GM12878 (cell line): Measurements from ENCODE around the gene CCDC9. TPM values are rescaled to one million over a fixed set of nuclear protein-coding genes. Genes with fewer than 3 reads are reported as not detected.

Experiments used
- BACH1 ChIP-seq: fragments of 450-650 bp; IDR thresholded peaks from 2 replicates; pipeline ENCODE4 v1.6.1; 2017; ENCODE audit warnings: mild to moderate bottlenecking, borderline replicate concordance
- CBFB ChIP-seq: IDR thresholded peaks from 2 replicates; pipeline ENCODE4 v1.6.1; 2016; ENCODE audit warnings: antibody characterized with exemption, low read depth
- CEBPB ChIP-seq, 2 experiments: fragments of 150-350 bp in 1 of 2; IDR thresholded peaks; 2 replicates each; pipeline ENCODE4 v1.6.1; 2012 to 2014; ENCODE audit warnings: low read depth in 2 of 2, low read length in 2 of 2, borderline replicate concordance in 1 of 2, inconsistent platforms in 1 of 2
- CHD2 ChIP-seq: IDR thresholded peaks from 2 replicates; pipeline ENCODE4 v1.6.1; 2011; ENCODE audit warnings: low read depth, low read length, improper control_type of control experiment, borderline replicate concordance
- E2F4 ChIP-seq: IDR thresholded peaks from 2 replicates; pipeline ENCODE4 v1.6.1; 2012; ENCODE audit warnings: low read depth, low read length, improper control_type of control experiment
- HCFC1 ChIP-seq: fragments of 150-350 bp; IDR thresholded peaks from 2 replicates; pipeline ENCODE4 v1.6.1; 2014; ENCODE audit warnings: low read length
- KDM1A ChIP-seq: fragments of 200-600 bp; sonication (generic); IDR thresholded peaks from 2 replicates; pipeline ENCODE4 v1.6.1; 2016; ENCODE audit warnings: borderline replicate concordance
- MEF2A ChIP-seq: IDR thresholded peaks from 2 replicates; pipeline ENCODE4 v1.6.1; 2011; ENCODE audit warnings: low read depth, mild to moderate bottlenecking, low read length, moderate library complexity; ENCODE audit not compliant: insufficient read depth
- POLR2AphosphoS5 ChIP-seq: IDR thresholded peaks from 2 replicates; pipeline ENCODE4 v1.6.1; 2011; ENCODE audit warnings: mild to moderate bottlenecking, low read length, inconsistent platforms
- POU2F2 ChIP-seq: IDR thresholded peaks from 3 replicates; pipeline ENCODE4 v1.6.1; 2011; ENCODE audit warnings: low read depth, mild to moderate bottlenecking, low read length, borderline replicate concordance
- ZBED1 ChIP-seq: IDR thresholded peaks from 2 replicates; pipeline ENCODE4 v1.6.1; 2016; ENCODE audit warnings: borderline replicate concordance
- ZBTB11 ChIP-seq: fragments of 450-650 bp; formaldehyde crosslinking; IDR thresholded peaks from 2 replicates; pipeline ENCODE4 v1.5.0; 2022; ENCODE audit warnings: mild to moderate bottlenecking, missing genetic modification characterization
- ZNF24 ChIP-seq: fragments of 450-650 bp; IDR thresholded peaks from 2 replicates; pipeline ENCODE4 v1.6.1; 2017; ENCODE audit warnings: antibody characterized with exemption, mild to moderate bottlenecking
- polyA plus RNA-seq, 11 experiments: library from polyadenylated mRNA; depleted of rRNA in 4 of 11; unstranded in 6 of 11; stranded (reverse) in 5 of 11; fragments of >200 nt; fragmentation: Nextera tagmentation in 4 of 11; fragmentation: Illumina TruSeq in 1 of 11; extraction: Ambion mirVana in 4 of 11; extraction: Trizol in 1 of 11; gene quantifications; 1 replicate in 1 of 11; 2 replicates in 10 of 11; pipeline versions ENCODE4 v1.2.1 to v1.2.3, GENCODE V29; 2011 to 2016; ENCODE audit warnings: inconsistent platforms in 2 of 11, missing spikeins in 2 of 11, low read depth in 1 of 11
- total RNA-seq, 4 experiments: library from RNA; depleted of rRNA in 3 of 4; stranded (reverse); fragments of >200 nt in 3 of 4; fragmentation: Illumina TruSeq in 1 of 4; extraction: Trizol in 1 of 4; gene quantifications; 2 replicates each; pipeline versions ENCODE4 v1.2.1 to v1.2.3, GENCODE V29; 2013 to 2021
- TF ChIP-seq, protein P1 (sequence below): fragments of 450-650 bp; IDR thresholded peaks from 2 replicates; pipeline ENCODE4 v1.6.1; 2017; ENCODE audit warnings: mild to moderate bottlenecking, moderate library complexity
- TF ChIP-seq, protein P2 (sequence below): IDR thresholded peaks from 2 replicates; pipeline ENCODE4 v1.6.1; 2011; ENCODE audit warnings: borderline replicate concordance, low read depth, mild to moderate bottlenecking, moderate library complexity, low read length; ENCODE audit not compliant: insufficient read depth, poor library complexity, severe bottlenecking

The CCDC9 gene
- total and polyA plus RNA-seq, 10 of the 15 experiments (the other 5 are each of a cell fraction or from before 2014, with no cell fraction given) = 0.18 to 17.5 (median 7.1) TPM; not detected in 1

DNA sequence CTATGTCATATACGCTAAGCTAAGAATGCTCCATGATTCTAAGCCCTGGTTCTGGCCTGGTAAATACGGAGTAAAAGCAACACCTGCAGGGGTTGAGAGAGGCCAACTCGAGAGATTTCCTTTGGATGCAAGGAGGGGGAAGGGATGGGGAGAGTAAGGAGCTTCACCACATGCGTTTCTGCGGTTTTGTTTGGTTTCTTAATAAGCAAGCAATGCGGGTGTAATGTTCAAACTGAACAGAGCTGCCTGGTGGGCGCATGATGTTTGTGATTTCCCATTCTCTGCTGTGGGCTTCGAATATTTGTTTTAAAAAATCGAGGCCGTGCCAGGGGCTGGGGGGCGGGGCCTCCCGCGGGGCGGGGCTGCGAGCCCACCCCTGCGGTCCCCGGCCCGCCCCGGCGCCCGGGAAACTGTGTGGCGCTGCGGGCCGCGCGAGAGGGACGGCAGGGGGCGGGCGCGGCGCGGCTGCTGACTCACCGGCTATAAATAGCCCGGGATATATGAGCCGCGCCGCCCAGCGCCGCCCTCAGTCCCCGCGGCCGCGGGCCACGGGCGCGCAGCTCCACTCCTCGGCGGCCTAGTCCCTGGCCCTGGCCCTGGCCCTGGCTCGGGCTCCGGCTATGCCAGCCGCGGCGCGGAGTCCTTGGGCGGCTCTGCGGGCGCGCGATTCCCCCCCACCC is 30.4 kb upstream of the CCDC9 start (continued):
- TF ChIP-seq MEF2A (peak; percentile 93), ZBTB11 (no peak; the same call in 1 of the 2 replicates), E2F4 (0 out of 2 replicates have a peak, but pooled peaks have one; percentile 11), CHD2 (peak; percentile 65; the same call in 1 of the 2 replicates), ZBED1 (peak; percentile 74; the same call in 1 of the 2 replicates), BACH1 (peak; percentile 98), HCFC1 (peak; percentile 56; the same call in 1 of the 2 replicates), POU2F2 (peak; percentile 99), CBFB (peak; percentile 58; the same call in 1 of the 2 replicates), CEBPB (IDR thresholded peaks at IDR 0.05; ENCODE audit: borderline replicate concordance in 1 of 2, low read depth in 2 of 2, low read length in 2 of 2) (no peak), ZNF24 (peak; percentile 68; the same call in 1 of the 2 replicates), POLR2AphosphoS5 (peak; percentile 99), KDM1A (no peak)
- TF ChIP-seq, protein P1, sequence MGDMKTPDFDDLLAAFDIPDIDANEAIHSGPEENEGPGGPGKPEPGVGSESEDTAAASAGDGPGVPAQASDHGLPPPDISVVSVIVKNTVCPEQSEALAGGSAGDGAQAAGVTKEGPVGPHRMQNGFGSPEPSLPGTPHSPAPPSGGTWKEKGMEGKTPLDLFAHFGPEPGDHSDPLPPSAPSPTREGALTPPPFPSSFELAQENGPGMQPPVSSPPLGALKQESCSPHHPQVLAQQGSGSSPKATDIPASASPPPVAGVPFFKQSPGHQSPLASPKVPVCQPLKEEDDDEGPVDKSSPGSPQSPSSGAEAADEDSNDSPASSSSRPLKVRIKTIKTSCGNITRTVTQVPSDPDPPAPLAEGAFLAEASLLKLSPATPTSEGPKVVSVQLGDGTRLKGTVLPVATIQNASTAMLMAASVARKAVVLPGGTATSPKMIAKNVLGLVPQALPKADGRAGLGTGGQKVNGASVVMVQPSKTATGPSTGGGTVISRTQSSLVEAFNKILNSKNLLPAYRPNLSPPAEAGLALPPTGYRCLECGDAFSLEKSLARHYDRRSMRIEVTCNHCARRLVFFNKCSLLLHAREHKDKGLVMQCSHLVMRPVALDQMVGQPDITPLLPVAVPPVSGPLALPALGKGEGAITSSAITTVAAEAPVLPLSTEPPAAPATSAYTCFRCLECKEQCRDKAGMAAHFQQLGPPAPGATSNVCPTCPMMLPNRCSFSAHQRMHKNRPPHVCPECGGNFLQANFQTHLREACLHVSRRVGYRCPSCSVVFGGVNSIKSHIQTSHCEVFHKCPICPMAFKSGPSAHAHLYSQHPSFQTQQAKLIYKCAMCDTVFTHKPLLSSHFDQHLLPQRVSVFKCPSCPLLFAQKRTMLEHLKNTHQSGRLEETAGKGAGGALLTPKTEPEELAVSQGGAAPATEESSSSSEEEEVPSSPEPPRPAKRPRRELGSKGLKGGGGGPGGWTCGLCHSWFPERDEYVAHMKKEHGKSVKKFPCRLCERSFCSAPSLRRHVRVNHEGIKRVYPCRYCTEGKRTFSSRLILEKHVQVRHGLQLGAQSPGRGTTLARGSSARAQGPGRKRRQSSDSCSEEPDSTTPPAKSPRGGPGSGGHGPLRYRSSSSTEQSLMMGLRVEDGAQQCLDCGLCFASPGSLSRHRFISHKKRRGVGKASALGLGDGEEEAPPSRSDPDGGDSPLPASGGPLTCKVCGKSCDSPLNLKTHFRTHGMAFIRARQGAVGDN = peak; percentile 99
- TF ChIP-seq, protein P2, sequence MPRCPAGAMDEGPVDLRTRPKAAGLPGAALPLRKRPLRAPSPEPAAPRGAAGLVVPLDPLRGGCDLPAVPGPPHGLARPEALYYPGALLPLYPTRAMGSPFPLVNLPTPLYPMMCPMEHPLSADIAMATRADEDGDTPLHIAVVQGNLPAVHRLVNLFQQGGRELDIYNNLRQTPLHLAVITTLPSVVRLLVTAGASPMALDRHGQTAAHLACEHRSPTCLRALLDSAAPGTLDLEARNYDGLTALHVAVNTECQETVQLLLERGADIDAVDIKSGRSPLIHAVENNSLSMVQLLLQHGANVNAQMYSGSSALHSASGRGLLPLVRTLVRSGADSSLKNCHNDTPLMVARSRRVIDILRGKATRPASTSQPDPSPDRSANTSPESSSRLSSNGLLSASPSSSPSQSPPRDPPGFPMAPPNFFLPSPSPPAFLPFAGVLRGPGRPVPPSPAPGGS = peak; percentile 66
